H1 (cell line): ENCODE results near the gene ABL1. TPM values are rescaled to one million over a fixed set of nuclear protein-coding genes. Genes with fewer than 3 reads are reported as not detected.

Source experiments
- CEBPB ChIP-seq: IDR thresholded peaks from 2 replicates; pipeline ENCODE4 v1.6.1; 2012; ENCODE audit warnings: low read depth, low read length
- KDM1A ChIP-seq: fragments of 200-600, 300-600 bp; sonication (generic); IDR thresholded peaks from 2 replicates; pipeline ENCODE4 v1.7.1; 2016; ENCODE audit warnings: mild to moderate bottlenecking, low read length, borderline replicate concordance
- POLR2A ChIP-seq, 2 experiments: IDR thresholded peaks; 1 replicate in 1 of 2; 2 replicates in 1 of 2; pipeline ENCODE4 v1.6.1; 2011; ENCODE audit warnings: low read depth in 2 of 2, low read length in 2 of 2, mild to moderate bottlenecking in 2 of 2; ENCODE audit errors: control extremely low read depth in 1 of 2
- polyA plus RNA-seq, 7 experiments: library from polyadenylated mRNA; depleted of rRNA in 3 of 7; stranded (reverse) in 5 of 7; unstranded in 2 of 7; fragments of >200 nt in 5 of 7; fragments of 200-250 nt in 2 of 7; gene quantifications; 1 replicate in 5 of 7; 2 replicates in 1 of 7; 4 replicates in 1 of 7; pipeline versions ENCODE4 v1.2.1 to v1.2.3, GENCODE V29; 2011 to 2013; ENCODE audit warnings: missing spikeins in 2 of 7, mixed read lengths in 2 of 7
- total RNA-seq: library from RNA; stranded (reverse); fragmentation: NEBNext Ultra II Directional; extraction: Animal tissue kit (Norgen Biotek cat#: 25700); gene quantifications from 2 replicates; pipeline ENCODE4 v1.2.1, GENCODE V29; 2021

ABL1 gene
- total and polyA plus RNA-seq, 2 of the 8 experiments (the other 6 are each of a cell fraction or from before 2014, with no cell fraction given) = 35.3 to 104 TPM

DNA sequence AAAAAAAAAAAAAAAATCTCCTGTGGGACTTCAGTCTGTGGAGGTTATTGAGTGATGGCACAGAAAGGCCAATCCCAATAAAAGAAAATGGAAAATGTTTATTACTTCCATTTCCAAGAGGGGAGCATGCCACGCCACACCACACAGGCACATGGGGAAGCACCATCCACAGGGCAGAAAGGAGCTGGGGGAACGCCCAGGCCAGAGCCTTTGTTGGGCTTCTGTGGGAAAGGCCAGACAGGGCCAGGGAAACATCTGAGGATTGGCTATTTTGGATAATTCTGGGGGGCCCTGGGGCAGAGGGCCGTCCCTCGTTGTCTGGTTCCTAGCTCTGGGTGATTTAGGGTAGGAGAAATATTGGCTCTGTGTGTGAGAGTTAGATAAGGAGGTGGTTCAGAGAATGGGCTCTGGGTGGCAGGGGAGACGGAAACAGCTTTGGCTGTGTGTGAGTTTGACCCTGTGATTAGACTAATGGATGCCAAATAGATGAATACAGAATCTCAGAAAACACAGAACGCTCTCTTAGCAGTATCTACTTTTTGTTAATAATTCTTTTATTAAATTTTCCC lies 49.0 kb upstream of the ABL1 start (continued):
- TF ChIP-seq KDM1A (no peak), CEBPB (no peak), POLR2A (IDR thresholded peaks at IDR 0.05; ENCODE audit: control extremely low read depth in 1 of 2, low read depth in 2 of 2, low read length in 2 of 2) (no peak)
